Common myeloid progenitor, CD34-positive (primary cell): ENCODE data around the gene PKHD1.

Experiments used
- CTCF ChIA-PET: fragments of 350-600 bp; sonication (Branson Sonifier 250); formaldehyde crosslinking; loops from one replicate; lab custom pipeline; 2021; ENCODE audit warnings: antibody characterized with exemption; lab: Charles Lee
- POLR2A ChIA-PET: fragments of 350-600 bp; sonication (Branson Sonifier 250); formaldehyde crosslinking; loops from one replicate; lab custom pipeline; 2021; ENCODE audit warnings: antibody characterized with exemption; lab: Charles Lee
- DNase-seq, 3 donors: peaks; one replicate each; pipeline versions ENCODE4 v3.0.0 to v3.0.0-alpha.2; 2013
- H3K27ac ChIP-seq, 2 experiments: 1 replicate in 1 of 2; 2 replicates in 1 of 2; pipeline ENCODE4 v1.7.0; 2013; ENCODE audit warnings: inconsistent platforms in 2 of 2, low read length in 2 of 2, mild to moderate bottlenecking in 2 of 2, low read depth in 1 of 2, moderate library complexity in 1 of 2; ENCODE audit not compliant: severe bottlenecking in 2 of 2, insufficient read depth in 1 of 2, poor library complexity in 1 of 2
- H3K27me3 ChIP-seq, 5 experiments: replicated peaks in 2 of 5; 1 replicate in 3 of 5; 2 replicates in 2 of 5; pipeline versions ENCODE4 v1.6.1 to v1.7.0; 2013; ENCODE audit warnings: low read length in 4 of 5, mild to moderate bottlenecking in 2 of 5, moderate library complexity in 2 of 5, inconsistent platforms in 1 of 5; ENCODE audit not compliant: insufficient read depth in 5 of 5, control insufficient read depth in 4 of 5
- H3K36me3 ChIP-seq, 4 experiments: 1 replicate in 2 of 4; 2 replicates in 2 of 4; pipeline versions ENCODE4 v1.6.1 to v1.7.0; 2013; ENCODE audit warnings: low read length in 3 of 4, control low read depth in 1 of 4, mild to moderate bottlenecking in 1 of 4; ENCODE audit not compliant: control insufficient read depth in 4 of 4, insufficient read depth in 4 of 4
- H3K4me1 ChIP-seq, 4 experiments: 1 replicate in 3 of 4; 2 replicates in 1 of 4; pipeline versions ENCODE4 v1.6.1 to v1.7.1; 2013; ENCODE audit warnings: low read length in 3 of 4, mild to moderate bottlenecking in 3 of 4, control low read depth in 1 of 4, inconsistent platforms in 1 of 4, moderate library complexity in 1 of 4; ENCODE audit not compliant: control insufficient read depth in 4 of 4, insufficient read depth in 4 of 4; ENCODE audit errors: control extremely low read depth in 1 of 4
- H3K4me3 ChIP-seq, 7 experiments: 1 replicate in 4 of 7; 2 replicates in 3 of 7; pipeline versions ENCODE4 v1.5.1 to v1.7.0; 2013; ENCODE audit warnings: mild to moderate bottlenecking in 7 of 7, low read length in 6 of 7, moderate library complexity in 6 of 7, inconsistent platforms in 2 of 7, low read depth in 2 of 7, control low read depth in 1 of 7; ENCODE audit not compliant: insufficient read depth in 4 of 7, control insufficient read depth in 1 of 7; ENCODE audit errors: extremely low read depth in 1 of 7
- H3K9me3 ChIP-seq, 5 experiments: 1 replicate in 4 of 5; 2 replicates in 1 of 5; pipeline versions ENCODE4 v1.6.1 to v1.7.1; 2013; ENCODE audit warnings: low read length in 4 of 5, mild to moderate bottlenecking in 2 of 5, inconsistent platforms in 1 of 5, low read depth in 1 of 5, moderate library complexity in 1 of 5; ENCODE audit not compliant: control insufficient read depth in 4 of 5, insufficient read depth in 2 of 5; ENCODE audit errors: control extremely low read depth in 1 of 5
- WGBS: methylation state at CpG from one replicate; pipeline ENCODE4 v1.1.5; 2013; ENCODE audit not compliant: insufficient coverage; 5-methylcytosine and 5-hydroxymethylcytosine counted together

The PKHD1 gene

DNA sequence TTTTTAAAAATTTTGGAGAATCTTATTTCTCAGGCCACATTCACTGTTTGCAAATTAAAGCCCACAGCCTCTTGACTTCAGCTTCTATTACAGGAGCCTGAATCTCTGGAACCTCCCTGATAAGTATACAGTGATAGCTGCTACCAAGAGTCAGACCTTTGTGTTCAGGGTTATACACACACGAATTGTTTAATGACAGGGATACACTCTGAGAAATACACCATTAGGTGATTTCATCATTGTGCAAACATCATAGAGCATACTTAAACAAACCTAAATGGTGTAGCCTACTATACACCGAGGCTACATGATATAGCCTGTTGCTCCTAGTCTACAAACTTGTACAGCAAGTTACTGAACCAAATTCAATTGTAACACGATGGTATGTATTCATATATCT, 473.9 kb downstream of the PKHD1 start:
- ChIA-PET CTCF (no interaction called here), POLR2A (no interaction called here)
- no peak overlapping the region for H3K4me3 ChIP-seq
- H3K27me3 ChIP-seq = no peaks in the 10 kb centered on the region
- H3K9me3 ChIP-seq = peaks cover 0 to 1% (median 0%) of the 10 kb centered on the region in 5 experiments
- H3K27ac ChIP-seq = no peak overlapping the region
- no peaks in the 10 kb centered on the region for H3K36me3 ChIP-seq
- DNase-seq = no peak
- no CpG with 5 or more reads among the region's 3 CpGs for WGBS
- H3K4me1 ChIP-seq = no peaks in the 10 kb centered on the region

DNA sequence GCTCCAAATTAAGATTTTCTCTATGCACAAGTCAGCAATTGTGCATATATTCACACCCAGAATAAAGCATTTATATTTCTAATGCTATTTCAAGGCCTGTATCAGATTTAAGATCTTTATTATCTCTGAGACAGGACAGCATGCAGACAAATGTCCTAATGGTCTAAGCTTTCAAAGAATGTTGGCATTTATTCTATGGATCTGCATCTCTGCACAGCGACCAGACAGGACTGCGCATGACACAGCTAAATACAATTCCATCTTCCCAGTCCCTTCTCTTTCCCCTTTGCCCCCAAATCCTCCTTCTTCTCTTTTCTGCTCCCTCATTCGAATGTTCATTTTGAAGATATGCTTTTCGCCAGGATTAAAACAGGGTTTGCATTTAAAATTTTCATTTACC, 478.5 kb downstream of the PKHD1 start:
- no peak for DNase-seq
- 100% methylated on average over 2 of the region's 4 CpGs for WGBS
- Histone ChIP-seq H3K27ac (no peak overlapping the region), H3K9me3 (peaks cover 0 to 1% (median 0%) of the 10 kb centered on the region in 5 experiments), H3K4me1 (no peaks in the 10 kb centered on the region), H3K27me3 (no peaks in the 10 kb centered on the region), H3K4me3 (no peak overlapping the region), H3K36me3 (no peaks in the 10 kb centered on the region)
- ChIA-PET POLR2A (no interaction called here), CTCF (no interaction called here)

DNA sequence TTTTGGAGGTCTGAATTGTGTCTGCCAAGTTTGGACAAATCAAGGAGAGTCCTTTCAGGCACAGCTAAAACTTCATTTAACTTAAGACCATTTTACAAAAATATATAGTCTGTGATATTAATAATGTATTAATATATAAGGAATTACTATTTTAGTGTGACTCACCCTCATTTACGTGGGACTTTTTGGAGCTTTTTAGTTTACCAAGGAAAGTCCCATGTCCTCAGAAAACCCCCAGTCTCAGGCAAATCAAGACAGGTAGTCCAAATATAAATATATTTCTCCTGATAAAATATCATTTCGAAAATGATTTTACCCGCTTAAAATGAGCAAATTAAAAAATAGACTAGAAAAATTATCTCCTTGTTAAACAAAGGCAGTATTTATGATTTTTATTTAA, 479.0 kb downstream of the PKHD1 start:
- DNase-seq = no peak
- Histone ChIP-seq H3K4me1 (no peaks in the 10 kb centered on the region), H3K4me3 (no peak overlapping the region), H3K36me3 (no peaks in the 10 kb centered on the region), H3K9me3 (peaks cover 0 to 1% (median 0%) of the 10 kb centered on the region in 5 experiments), H3K27me3 (no peaks in the 10 kb centered on the region), H3K27ac (no peak overlapping the region)
- CTCF ChIA-PET = no interaction called here
- POLR2A ChIA-PET = no interaction called here
- no CpG with 5 or more reads among the region's 3 CpGs for WGBS

DNA sequence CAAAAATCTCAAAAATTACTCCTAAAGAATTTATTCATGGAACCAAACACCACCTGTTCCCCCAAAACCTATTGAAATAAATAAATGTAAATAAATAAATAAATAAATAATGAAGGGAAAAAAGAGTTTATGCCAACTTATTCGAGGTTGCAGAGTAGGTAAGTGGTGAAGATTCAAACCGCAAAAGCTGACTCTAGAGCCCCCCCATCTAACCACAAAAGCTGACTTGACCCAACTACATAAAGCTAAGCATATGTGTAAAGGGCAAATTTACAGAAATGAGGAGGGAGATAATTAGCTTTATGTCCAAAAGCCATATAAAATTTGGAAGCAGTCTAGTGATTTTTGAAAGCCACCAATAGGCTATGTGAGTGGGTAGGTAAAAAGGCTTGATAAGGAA, 486.9 kb downstream of the PKHD1 start:
- no CpG with 5 or more reads among the region's 2 CpGs for WGBS
- H3K27me3 ChIP-seq = no peaks in the 10 kb centered on the region
- POLR2A ChIA-PET = no interaction called here
- CTCF ChIA-PET = no interaction called here
- no peaks in the 10 kb centered on the region for H3K4me1 ChIP-seq
- H3K27ac ChIP-seq = no peak overlapping the region
- H3K36me3 ChIP-seq = no peaks in the 10 kb centered on the region
- H3K9me3 ChIP-seq = no peaks in the 10 kb centered on the region
- H3K4me3 ChIP-seq = no peak overlapping the region
- no peak for DNase-seq

DNA sequence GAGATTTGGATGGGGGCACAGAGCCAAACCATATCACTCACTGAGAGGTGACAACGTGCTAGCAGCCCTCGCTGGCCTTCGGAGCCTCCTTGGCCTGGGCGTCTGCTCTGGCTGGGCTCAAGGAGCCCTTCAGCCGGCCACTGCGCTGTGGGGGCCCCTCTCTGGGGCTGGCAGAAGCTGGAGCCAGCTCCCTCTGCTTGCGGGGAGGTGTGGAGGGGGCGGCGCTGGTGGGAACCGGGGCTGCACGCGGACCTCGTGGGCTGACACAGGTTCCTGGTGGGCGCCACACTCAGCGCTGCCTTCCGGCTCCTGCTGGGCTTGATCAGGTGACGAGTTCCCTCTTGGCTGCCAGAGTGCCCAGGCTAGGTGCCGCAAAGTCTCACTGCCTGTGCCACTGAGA, 489.2 kb downstream of the PKHD1 start:
- POLR2A ChIA-PET = no interaction called here
- H3K4me1 ChIP-seq = no peaks in the 10 kb centered on the region
- WGBS = 92% methylated on average over 14 of the region's 18 CpGs
- no peaks in the 10 kb centered on the region for H3K27me3 ChIP-seq
- CTCF ChIA-PET = no interaction called here
- DNase-seq = no peak
- no peaks in the 10 kb centered on the region for H3K9me3 ChIP-seq
- no peak overlapping the region for H3K4me3 ChIP-seq
- no peak overlapping the region for H3K27ac ChIP-seq
- H3K36me3 ChIP-seq = no peaks in the 10 kb centered on the region

DNA sequence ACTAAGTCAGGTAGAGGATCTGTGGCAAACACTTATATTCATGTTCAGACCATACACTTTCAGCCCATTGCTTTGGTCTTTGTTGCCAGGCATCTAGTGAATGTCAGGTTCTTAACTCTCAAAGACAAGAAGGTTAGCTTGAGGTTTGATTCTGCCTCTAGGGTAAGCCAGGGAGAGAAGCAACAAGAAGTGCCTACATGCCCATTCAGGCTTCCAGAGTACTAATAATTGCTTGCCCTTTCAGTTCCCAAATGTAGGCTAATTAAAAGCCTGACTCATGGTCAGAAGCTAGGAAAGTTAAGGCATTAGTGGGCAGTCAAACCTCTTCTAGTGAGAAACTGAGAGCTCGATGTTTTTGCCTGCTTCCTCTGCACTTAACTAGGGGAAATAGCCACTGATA, 492.4 kb downstream of the PKHD1 start:
- Histone ChIP-seq H3K4me1 (no peaks in the 10 kb centered on the region), H3K9me3 (no peaks in the 10 kb centered on the region)
- POLR2A ChIA-PET = interaction anchor here (0.6 kb wide), 1 partner anchor 32 kb away, joined by 3 read pairs; no protein-coding TSS in a partner anchor

DNA sequence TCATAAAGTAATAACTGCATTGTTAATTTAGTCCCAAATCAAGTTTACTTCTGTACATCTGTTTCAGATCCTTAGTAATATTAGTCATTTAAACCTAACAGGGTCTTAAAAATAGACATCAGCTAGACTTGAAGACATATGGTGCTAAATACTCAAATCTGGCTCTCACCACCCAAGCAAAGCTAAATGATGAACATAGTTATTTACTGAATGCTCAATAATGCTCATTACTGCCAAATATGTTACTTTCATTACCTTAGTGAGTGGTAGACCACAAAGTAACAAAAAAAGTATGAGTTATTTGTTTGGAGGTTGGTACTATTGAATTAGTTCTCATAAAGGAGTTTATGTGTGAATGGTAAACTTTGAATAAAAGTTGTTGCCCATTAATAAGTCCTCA, 502.1 kb downstream of the PKHD1 start:
- H3K4me3 ChIP-seq = no peak overlapping the region
- no peaks in the 10 kb centered on the region for H3K9me3 ChIP-seq
- POLR2A ChIA-PET = no interaction called here
- no peaks in the 10 kb centered on the region for H3K4me1 ChIP-seq
- H3K36me3 ChIP-seq = no peaks in the 10 kb centered on the region
- DNase-seq = no peak
- H3K27ac ChIP-seq = no peak overlapping the region
- no peaks in the 10 kb centered on the region for H3K27me3 ChIP-seq
- CTCF ChIA-PET = no interaction called here

More for the DNA sequence above, 492.4 kb downstream of the PKHD1 start:
- Histone ChIP-seq H3K27ac (no peak overlapping the region), H3K27me3 (no peaks in the 10 kb centered on the region), H3K4me3 (no peak overlapping the region), H3K36me3 (no peaks in the 10 kb centered on the region)
- CTCF ChIA-PET = no interaction called here
- DNase-seq = no peak
- WGBS = 67% methylated on average over 1 of the region's 1 CpG
